CMK (cell line): ENCODE data around the gene OTUD1.

Experiments used
- DNase-seq: peaks from one replicate; pipeline ENCODE4 v3.0.0-alpha.2; 2010; ENCODE audit warnings: low read depth

The OTUD1 gene

DNA sequence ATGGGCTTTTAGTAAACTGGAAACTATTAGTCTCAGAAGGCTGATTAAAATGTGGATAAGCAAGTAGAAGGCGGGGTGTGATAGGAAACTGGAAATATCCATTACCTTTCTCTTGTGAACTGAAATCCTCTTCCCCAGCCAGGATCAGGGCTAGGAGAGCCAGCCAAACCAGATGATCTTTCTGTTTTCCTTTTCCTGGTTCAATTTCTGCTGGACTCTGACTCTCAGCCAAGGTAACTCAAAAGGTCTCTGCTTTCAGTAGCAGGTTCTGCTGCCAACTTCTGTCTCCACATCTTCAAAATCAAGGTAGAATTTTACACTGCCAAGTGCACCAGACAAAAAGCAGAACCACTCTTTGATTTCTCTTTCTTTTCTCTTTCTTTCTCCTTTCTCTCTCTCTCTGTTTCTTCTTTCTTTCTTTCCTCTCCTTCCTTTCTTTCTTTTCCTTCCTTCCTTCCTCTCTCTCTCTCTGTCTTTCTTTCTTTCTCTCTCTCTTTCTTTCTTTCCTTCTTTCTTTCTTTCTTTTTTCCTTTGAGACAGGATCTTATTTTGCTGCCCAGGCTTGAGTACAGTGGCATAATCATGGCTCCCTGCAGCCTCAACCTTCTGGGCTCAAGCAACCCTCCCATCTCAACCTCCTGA is 30.8 kb downstream of the OTUD1 start:
- no peak for DNase-seq

- no peak for DNase-seq
Measured at GRCh38 chr10:23472181-23472580, 33.3 kb downstream of the OTUD1 start.

DNA sequence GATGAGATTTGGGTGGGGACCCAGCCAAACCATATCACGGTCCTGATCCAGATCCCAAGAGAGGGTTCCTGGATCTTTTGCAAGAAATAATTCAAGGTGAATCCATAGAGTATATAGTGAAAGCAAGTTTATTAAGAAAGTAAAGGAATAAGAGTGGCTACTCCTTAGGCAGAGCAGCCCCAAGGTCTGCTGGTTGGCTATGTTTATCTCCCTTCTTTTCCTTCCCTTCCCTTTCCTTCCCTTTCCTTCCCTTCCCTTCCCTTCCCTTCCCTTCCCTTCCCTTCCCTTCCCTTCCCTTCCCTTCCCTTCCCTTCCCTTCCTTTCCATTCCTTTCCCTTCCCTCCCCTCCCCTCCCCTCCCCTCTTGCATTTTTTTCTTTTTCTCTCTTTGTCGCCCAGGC is 35.2 kb downstream of the OTUD1 start:
- DNase-seq = no peak

DNA sequence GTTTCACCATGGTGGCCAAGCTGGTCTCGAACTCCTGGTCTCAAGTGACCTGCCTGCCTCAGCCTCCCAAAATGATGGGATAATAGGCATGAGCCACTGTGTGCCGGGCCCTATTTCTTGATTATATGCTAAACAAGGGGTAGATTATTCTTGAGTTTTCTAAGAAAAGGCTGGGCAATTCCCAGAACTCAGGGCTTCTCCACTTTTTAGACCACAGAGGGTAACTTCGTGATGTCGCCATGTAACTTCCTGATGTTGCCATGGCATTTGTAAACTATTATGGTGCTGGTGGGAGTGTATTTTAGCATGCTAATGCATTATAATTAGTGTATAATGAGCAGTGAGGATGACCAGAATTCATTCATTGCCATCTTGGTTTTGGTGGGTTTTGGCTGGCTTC is 35.8 kb downstream of the OTUD1 start:
- no peak for DNase-seq

DNA sequence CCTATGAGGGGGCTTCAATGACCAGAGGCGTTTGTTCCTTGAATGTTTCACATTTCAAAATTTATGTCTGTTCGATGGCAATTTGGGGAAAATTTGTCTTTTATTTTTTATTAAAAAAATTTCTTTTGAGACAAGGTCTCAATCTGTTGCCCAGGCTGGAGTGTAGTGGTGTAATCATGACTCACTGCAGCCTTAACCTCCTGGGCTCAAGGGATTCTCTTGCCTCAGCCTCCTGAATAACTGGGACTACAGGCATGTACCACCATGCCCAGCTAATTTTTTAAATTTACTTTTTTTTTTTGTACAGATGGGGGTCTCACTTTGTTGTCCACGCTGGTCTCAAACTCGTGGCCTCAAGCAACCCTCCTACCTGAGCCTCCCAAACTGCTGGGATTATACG is 39.7 kb downstream of the OTUD1 start:
- no peak for DNase-seq

GRCh38 chr10:23479798-23480473 is 41.1 kb downstream of the OTUD1 start:
- no peak for DNase-seq

DNA sequence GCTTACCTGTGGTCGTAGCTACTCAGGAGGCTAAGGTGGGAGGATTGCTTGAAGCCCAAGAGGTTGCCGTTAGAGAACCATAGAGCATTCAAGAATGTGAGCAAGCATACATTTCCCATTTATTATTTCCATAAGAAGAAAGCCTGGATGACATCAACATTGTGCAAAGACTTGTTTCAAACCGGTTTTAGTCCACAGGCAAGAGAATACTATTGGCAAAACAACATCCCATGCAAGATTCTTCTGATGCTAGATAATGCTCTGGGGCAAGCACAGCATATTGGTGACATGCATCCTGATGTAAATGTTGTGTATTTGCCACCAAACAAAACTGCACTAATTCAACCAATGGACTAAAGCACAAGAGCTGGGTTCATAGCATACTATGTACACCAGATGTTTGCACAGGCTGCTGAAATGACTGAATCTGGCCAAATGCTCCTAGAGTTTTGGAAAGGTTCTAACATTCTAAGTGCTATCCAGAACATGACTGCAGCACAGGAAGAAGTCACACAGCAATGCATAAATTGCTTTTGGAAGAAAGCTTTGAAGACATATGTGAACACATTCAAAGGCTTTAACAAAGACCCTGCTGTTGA is 42.6 kb downstream of the OTUD1 start:
- DNase-seq = no peak

DNA sequence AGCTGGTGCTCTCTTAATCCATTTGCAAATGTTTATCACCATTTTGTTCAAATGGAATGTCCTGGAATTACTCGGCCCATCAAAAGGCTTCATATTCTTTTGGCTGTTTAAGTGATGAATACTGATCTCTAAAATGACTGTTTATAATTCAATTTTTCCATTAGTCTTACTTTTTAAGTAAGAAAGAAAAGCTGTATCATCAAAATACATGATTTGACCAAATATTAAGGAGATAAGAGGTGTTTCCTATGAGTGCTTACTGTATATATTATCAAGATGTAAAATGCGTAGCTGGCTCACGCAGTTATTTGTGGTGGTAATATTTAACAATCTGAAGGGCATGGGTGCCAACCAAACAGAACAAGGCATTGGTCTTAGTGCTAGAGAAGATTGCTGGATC is 51.2 kb downstream of the OTUD1 start:
- DNase-seq = no peak
